Prostate gland (tissue), 2 donors: ENCODE measurements around the gene RPTOR. TPM values are rescaled to one million over a fixed set of nuclear protein-coding genes. Genes with fewer than 3 reads are reported as not detected.

Experiments used
- DNase-seq: peaks from one replicate; pipeline ENCODE4 v3.0.0-alpha.2; 2019; ENCODE audit warnings: low spot score
- H3K27ac ChIP-seq, 2 donors: fragments of 200-600 bp; sonication (generic); 2 replicates each; pipeline ENCODE4 v1.5.1; 2017 to 2019
- H3K27me3 ChIP-seq: fragments of 200-600 bp; sonication (generic); replicated peaks from 2 replicates; pipeline ENCODE4 v1.5.1; 2019; ENCODE audit not compliant: insufficient read depth
- H3K36me3 ChIP-seq, 2 donors: fragments of 200-600 bp; sonication (generic); 1 replicate in 1 of 2; 2 replicates in 1 of 2; pipeline versions ENCODE4 v1.5.1 to v1.8.1; 2017 to 2019
- H3K4me1 ChIP-seq: fragments of 200-600 bp; sonication (generic); replicated peaks from 2 replicates; pipeline ENCODE4 v1.5.1; 2019
- H3K4me3 ChIP-seq, 2 donors: fragments of 200-600 bp; sonication (generic); 2 replicates each; pipeline ENCODE4 v1.5.1; 2017 to 2019
- H3K9me3 ChIP-seq: fragments of 200-600 bp; sonication (generic); 2 replicates; pipeline ENCODE4 v1.5.1; 2017
- POLR2A ChIP-seq: fragments of 450-650 bp; IDR thresholded peaks from one replicate; pipeline ENCODE4 v1.6.1; 2016; ENCODE audit warnings: antibody characterized with exemption, mild to moderate bottlenecking
- POLR2AphosphoS5 ChIP-seq: sonication (generic); formaldehyde crosslinking; IDR thresholded peaks from one replicate; pipeline ENCODE4 v1.6.1; 2017; ENCODE audit warnings: antibody characterized with exemption
- WGBS: methylation state at CpG from one replicate; pipeline ENCODE4 v1.1.5; 2018; 5-methylcytosine and 5-hydroxymethylcytosine counted together
- intact Hi-C: fragments of 100-400 bp; cut with DNase I; formaldehyde crosslinking; loops from one replicate; pipeline ENCODE4 v1.14.2; 2022
- total RNA-seq, 2 donors: library from RNA; depleted of rRNA; stranded (reverse); fragments of >200 nt; gene quantifications; one replicate each; pipeline ENCODE4 v1.1.0, GENCODE V29; 2016
- TF ChIP-seq, protein P1 (sequence below), 4 experiments: fragments of 200-600 bp in 2 of 4; fragments of 450-650 bp in 2 of 4; sonication (generic) in 2 of 4; IDR thresholded peaks; 1 replicate in 3 of 4; 2 replicates in 1 of 4; pipeline ENCODE4 v1.5.1; 2016 to 2019; ENCODE audit warnings: antibody characterized with exemption in 4 of 4, mild to moderate bottlenecking in 2 of 4, moderate library complexity in 2 of 4

Gene RPTOR
- total RNA-seq, 2 donors from 2014 or later, result 30.3 to 62.5 TPM

DNA sequence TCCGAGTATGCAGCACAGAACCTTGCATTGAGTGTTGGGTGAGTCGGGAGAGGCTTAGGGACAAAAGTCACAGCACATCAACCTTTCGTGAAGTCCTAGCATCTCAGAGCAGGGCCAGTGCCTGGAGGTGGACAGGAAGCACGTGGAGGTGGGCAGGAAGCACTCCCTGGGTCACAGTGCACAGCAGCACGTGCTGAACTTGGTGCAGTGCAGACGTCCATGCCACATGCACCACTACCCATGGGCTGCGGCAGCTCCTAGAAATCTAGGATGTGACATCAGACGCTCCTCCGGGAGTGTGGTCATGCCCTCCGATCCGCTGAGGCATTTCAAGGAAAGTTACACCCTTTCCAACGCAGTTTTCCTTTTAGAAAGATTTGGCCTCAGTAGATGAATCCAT, 363.6 kb downstream of the RPTOR start:
- H3K4me3 ChIP-seq, result no peak overlapping the region
- no peak overlapping the region for H3K27ac ChIP-seq
- WGBS, result 95% methylated on average over 12 of the region's 12 CpGs
- no peaks in the 10 kb centered on the region for H3K36me3 ChIP-seq
- H3K27me3 ChIP-seq, result no peaks in the 10 kb centered on the region
- no peaks in the 10 kb centered on the region for H3K4me1 ChIP-seq
- no peaks in the 10 kb centered on the region for H3K9me3 ChIP-seq
- TF ChIP-seq, protein P1, sequence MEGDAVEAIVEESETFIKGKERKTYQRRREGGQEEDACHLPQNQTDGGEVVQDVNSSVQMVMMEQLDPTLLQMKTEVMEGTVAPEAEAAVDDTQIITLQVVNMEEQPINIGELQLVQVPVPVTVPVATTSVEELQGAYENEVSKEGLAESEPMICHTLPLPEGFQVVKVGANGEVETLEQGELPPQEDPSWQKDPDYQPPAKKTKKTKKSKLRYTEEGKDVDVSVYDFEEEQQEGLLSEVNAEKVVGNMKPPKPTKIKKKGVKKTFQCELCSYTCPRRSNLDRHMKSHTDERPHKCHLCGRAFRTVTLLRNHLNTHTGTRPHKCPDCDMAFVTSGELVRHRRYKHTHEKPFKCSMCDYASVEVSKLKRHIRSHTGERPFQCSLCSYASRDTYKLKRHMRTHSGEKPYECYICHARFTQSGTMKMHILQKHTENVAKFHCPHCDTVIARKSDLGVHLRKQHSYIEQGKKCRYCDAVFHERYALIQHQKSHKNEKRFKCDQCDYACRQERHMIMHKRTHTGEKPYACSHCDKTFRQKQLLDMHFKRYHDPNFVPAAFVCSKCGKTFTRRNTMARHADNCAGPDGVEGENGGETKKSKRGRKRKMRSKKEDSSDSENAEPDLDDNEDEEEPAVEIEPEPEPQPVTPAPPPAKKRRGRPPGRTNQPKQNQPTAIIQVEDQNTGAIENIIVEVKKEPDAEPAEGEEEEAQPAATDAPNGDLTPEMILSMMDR (IDR thresholded peaks at IDR 0.05), result no peak
- TF ChIP-seq POLR2A (no peak), POLR2AphosphoS5 (no peak)
- DNase-seq, result no peak
- intact Hi-C loops, result no loop called here

DNA sequence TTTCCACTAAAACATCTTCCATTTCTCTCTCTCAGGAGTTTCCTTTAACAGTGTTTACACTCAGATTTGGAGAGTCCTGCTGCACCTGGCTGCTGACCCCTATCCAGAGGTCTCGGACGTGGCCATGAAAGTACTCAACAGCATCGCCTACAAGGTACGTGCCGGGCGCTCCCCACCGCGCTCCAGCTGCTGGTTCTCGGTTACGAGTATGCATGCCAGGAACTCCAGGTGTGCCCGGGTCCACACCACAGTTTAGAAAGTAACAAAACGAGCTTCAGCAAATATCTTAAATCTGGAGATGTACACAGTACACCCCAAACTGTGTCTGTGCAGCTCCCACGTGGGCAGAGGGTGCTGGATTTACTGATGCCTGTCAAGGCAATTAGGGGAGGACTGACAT, 364.1 kb downstream of the RPTOR start:
- TF ChIP-seq POLR2AphosphoS5 (no peak), POLR2A (no peak)
- TF ChIP-seq, protein P1 (IDR thresholded peaks at IDR 0.05), result no peak
- no peak for DNase-seq
- Histone ChIP-seq H3K4me1 (no peaks in the 10 kb centered on the region), H3K36me3 (no peaks in the 10 kb centered on the region), H3K27me3 (no peaks in the 10 kb centered on the region), H3K4me3 (no peak overlapping the region), H3K9me3 (no peaks in the 10 kb centered on the region), H3K27ac (no peak overlapping the region)
- intact Hi-C loops, result no loop called here
- WGBS, result 89% methylated on average over 13 of the region's 13 CpGs

DNA sequence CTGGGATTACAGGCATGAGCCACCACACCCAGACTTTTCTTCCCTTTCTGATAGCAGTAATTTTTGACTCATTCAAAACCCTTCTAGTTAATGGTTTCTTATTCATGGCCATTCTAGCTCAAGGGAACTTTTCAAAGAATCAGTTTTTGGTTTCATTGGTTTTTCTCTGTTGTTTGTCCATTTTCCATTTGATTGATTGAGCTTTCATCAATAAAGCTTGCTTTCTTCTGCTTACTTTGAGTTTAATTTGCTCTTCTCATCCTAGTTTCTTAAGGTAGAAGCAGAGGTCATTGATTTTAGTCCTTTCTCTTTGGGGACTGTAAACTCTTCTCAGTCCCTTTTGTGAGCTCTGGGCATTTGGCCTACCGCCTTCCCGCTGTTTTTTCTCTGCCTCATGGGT, 365.0 kb downstream of the RPTOR start:
- H3K4me1 ChIP-seq, result no peaks in the 10 kb centered on the region
- no peaks in the 10 kb centered on the region for H3K36me3 ChIP-seq
- H3K27ac ChIP-seq, result no peak overlapping the region
- DNase-seq, result no peak
- no peaks in the 10 kb centered on the region for H3K27me3 ChIP-seq
- intact Hi-C loops, result no loop called here
- WGBS, result 94% methylated on average over 2 of the region's 2 CpGs
- TF ChIP-seq, protein P1 (IDR thresholded peaks at IDR 0.05), result no peak
- TF ChIP-seq POLR2AphosphoS5 (no peak), POLR2A (no peak)
- H3K9me3 ChIP-seq, result no peaks in the 10 kb centered on the region
- no peak overlapping the region for H3K4me3 ChIP-seq

DNA sequence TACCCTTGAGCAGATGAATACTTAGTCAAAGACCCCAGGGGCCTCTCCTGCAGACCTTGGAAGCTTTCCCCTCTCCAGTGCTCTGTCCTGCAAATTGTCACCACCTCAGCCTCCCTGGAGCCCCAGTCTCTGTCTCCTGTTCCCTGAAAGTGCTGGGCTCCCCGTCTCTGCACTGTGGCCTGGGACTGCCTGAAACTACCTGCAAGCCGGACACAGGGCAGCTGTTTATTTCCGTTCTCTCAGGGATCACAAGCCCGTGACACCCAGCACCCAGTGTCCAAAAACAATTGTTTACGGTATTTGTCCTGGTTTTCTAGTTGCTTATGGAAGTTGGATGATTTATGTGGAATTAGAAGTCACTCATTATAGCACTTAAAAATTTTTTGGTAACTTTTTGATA, 365.4 kb downstream of the RPTOR start:
- Histone ChIP-seq H3K27ac (no peak overlapping the region), H3K4me3 (no peak overlapping the region), H3K27me3 (no peaks in the 10 kb centered on the region), H3K36me3 (no peaks in the 10 kb centered on the region), H3K4me1 (no peaks in the 10 kb centered on the region), H3K9me3 (no peaks in the 10 kb centered on the region)
- intact Hi-C loops, result no loop called here
- no peak for DNase-seq
- no peak for TF ChIP-seq POLR2A
- TF ChIP-seq, protein P1 (IDR thresholded peaks at IDR 0.05), result no peak
- no peak for TF ChIP-seq POLR2AphosphoS5
- WGBS, result 96% methylated on average over 5 of the region's 5 CpGs

DNA sequence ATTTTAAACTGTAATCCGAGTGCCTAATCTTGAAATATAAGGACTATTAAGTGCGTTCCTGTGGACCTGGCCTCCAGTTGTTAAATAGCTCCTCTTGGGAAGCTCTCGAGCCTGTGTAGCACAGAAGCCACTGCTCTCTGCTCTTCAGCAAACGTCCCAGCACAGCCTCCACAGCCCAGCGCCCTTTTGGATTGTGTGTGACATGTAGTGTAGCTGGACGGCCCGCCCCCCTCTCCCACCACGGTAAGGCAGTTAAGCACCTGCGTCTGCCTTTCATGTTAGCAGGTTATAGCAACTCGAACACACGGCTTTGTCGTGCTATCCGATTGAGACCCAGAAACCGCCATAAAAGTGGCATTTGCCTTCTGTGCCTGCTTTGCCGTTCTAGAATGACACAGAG, 367.8 kb downstream of the RPTOR start:
- 85% methylated on average over 15 of the region's 15 CpGs for WGBS
- Histone ChIP-seq H3K4me1 (no peaks in the 10 kb centered on the region), H3K27me3 (no peaks in the 10 kb centered on the region), H3K36me3 (no peaks in the 10 kb centered on the region), H3K27ac (no peak overlapping the region), H3K4me3 (no peak overlapping the region), H3K9me3 (no peaks in the 10 kb centered on the region)
- intact Hi-C loops, result no loop called here
- TF ChIP-seq POLR2A (no peak), POLR2AphosphoS5 (no peak)
- TF ChIP-seq, protein P1 (IDR thresholded peaks at IDR 0.05), result no peak
- DNase-seq, result no peak
